AG10803 (cell line): Measurements from ENCODE around the gene SYT2.
"Not testable (repeated sequence)": the region's sequence is repeated elsewhere in the genome, so short reads cannot be mapped to it uniquely, and the experiment has no call there.

Source experiments
- DNase-seq: peaks from one replicate; pipeline ENCODE4 v3.0.0; 2010; ENCODE audit warnings: low read depth
- H3K4me3 ChIP-seq: 2 replicates; pipeline ENCODE4 v1.5.1; 2011; ENCODE audit warnings: mild to moderate bottlenecking, low read length, control low read depth
- TF ChIP-seq, protein P1 (sequence below): conservative IDR thresholded peaks from 2 replicates; pipeline ENCODE4 v1.5.1; 2011; ENCODE audit warnings: mild to moderate bottlenecking, low read length, control low read depth, inconsistent platforms

The SYT2 gene

DNA sequence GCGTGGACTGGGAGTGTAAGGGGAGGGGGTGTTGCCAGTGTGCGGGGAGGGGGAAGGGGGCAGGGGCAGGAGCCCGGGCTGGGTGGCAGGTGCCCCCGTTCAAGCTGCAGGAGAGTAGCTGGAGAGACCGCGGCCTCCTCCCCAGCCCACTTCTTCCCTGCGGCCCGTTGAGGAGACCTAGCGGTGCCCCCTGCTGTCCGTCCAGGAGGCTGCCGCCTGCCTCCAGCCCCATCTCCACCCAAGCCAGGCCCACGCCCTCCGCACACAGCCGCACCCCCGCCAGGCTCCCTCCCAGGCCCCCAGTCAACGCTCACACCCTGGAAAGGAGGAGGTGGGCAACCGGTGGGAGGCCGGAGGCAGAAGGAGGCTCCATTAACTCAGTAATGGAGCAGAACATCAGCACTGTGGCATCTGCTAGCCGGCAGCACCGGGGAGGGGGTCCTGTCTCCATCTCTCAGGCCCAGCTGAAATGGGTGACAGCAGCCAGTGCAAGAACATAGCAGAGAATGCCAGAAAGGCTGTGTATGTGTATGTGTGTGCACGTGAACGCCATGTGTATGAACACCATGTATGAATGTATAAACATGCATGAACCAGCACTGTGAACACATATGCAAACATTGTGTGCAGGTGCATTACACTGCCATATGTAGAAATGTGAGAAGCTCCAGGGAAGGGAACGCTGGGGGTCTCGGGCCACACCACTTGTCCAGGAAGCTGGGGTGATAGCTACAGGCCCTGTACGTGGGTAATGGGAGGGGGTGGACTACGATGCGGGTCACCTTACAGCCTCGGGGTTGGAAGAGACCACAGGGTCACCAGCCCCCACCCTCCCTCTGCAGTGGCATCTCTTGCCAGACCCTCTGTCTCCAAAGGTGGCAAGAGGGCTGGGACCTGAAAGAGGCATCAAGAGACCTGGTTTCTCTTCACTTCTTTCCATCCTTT is 84.6 kb downstream of the SYT2 start:
- TF ChIP-seq, protein P1, sequence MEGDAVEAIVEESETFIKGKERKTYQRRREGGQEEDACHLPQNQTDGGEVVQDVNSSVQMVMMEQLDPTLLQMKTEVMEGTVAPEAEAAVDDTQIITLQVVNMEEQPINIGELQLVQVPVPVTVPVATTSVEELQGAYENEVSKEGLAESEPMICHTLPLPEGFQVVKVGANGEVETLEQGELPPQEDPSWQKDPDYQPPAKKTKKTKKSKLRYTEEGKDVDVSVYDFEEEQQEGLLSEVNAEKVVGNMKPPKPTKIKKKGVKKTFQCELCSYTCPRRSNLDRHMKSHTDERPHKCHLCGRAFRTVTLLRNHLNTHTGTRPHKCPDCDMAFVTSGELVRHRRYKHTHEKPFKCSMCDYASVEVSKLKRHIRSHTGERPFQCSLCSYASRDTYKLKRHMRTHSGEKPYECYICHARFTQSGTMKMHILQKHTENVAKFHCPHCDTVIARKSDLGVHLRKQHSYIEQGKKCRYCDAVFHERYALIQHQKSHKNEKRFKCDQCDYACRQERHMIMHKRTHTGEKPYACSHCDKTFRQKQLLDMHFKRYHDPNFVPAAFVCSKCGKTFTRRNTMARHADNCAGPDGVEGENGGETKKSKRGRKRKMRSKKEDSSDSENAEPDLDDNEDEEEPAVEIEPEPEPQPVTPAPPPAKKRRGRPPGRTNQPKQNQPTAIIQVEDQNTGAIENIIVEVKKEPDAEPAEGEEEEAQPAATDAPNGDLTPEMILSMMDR: peak; percentile 67
- H3K4me3 ChIP-seq: no peak overlapping the region
- peak; percentile 65 for DNase-seq

DNA sequence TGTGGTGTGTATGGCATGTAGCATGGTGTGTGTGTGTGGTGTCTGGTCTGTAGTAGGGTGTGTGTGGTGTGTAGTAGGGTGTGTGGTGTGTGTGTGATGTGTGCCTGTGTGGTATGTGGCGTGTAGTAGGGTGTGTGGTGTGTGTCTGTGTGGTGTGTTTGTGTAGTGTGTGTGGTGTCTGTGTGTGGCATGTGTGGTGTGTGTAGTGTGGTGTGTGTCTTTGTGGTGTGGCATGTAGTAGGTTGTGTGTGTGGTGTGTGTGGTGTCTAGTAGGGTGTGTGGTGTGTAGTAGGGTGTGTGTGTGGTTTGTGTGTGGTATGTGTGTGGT is 85.5 kb downstream of the SYT2 start:
- no peak overlapping the region for H3K4me3 ChIP-seq
- DNase-seq: peak; percentile 1
- TF ChIP-seq, protein P1: no peak

DNA sequence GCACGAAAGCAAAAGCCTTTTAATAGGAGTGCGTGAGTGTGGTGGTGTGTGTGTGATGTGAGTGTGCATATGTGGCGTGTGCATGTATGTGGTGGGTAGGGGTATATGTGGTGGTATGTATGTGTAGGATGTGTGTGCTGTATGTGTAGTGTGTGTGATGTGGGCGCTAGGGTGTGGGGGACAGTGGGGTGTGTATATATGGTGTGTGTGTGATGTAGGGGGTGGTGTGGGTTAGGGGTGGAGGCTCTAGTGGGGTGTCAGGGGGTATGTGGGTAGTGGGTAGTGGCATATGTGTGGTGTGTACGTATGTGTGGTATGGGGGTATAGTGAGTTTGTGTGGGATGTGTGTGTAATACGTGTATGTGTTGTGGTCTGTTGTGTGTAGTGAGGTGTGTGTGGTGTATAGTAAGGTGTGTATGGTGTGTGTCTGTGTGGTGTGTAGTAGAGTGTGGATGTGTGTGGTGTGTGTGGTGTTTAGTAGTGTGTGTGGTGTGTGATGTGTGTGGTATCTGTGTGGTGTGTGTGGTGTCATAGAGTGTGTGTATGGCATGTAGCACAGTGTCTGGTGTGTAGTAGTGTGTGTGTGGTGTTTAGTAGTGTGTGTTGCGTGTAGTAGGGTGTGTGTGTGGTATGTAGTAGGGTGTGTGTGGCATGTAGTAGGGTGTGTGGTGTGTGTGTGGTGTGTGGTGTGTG is 86.0 kb downstream of the SYT2 start:
- TF ChIP-seq, protein P1: no peak
- DNase-seq: no peak
- no peak overlapping the region for H3K4me3 ChIP-seq

DNA sequence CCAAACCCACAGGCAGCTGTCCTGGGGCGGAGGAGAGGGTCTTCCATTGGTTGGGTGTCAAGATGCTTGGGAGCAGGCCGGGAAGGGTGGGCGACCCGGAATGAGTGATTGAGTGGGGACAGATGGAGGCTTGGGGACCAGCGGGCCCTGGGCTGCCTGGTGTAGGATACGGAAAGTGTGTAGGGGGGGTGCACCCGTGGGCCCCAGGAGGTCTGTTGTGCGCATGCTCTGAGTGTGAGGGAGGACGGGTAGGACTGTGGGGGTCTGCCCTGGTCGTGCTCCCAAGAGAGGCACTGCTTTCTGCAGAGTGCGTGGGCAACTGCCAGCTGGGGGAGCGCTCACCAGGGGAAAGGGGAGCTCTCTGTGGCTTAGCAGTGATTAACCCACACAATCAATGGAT is 86.8 kb downstream of the SYT2 start:
- not testable (repeated sequence) for DNase-seq, H3K4me3 ChIP-seq

DNA sequence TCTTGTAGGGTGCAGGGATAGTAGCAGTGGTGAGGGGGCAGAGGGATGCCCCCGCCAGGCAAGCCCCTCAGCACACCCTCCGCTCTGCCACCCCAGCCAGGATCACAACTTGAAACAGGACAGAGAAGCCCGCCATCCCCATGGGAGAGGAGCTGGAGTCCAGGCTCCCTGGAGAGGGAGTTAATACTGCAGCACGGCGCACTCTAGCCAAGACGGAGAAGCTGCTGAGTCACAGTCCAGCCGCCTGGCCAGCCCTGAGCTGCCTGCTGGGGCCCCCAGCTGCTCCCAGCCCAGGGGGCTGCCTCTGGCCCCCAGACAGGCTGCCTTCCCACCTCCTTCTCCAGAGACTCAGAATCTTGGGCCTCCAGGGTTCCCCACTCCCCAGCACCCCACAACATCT is 87.2 kb downstream of the SYT2 start:
- peak; percentile 49 for DNase-seq
- TF ChIP-seq, protein P1: no peak
- H3K4me3 ChIP-seq: no peak overlapping the region

DNA sequence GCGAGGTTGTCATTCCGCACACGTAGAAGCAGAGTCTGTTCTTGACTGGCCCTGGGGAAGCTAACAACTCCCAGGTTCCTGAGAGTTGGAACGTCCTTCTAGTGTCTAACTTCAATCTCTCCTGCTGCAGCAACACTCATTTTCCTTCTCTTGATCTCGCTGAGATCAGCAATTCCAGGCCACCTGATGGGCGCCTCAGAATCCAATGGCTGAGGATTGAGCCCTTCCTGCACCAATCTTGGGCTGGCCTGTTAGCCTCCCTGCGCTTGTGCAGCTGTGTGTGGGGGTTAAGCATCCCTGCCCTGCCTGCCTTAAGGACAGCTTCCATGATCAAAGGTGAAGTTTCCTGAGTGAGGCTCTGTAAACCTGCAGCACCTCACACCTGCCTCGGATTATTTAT is 87.9 kb downstream of the SYT2 start:
- no peak for DNase-seq
- H3K4me3 ChIP-seq: no peak overlapping the region
- TF ChIP-seq, protein P1: no peak

DNA sequence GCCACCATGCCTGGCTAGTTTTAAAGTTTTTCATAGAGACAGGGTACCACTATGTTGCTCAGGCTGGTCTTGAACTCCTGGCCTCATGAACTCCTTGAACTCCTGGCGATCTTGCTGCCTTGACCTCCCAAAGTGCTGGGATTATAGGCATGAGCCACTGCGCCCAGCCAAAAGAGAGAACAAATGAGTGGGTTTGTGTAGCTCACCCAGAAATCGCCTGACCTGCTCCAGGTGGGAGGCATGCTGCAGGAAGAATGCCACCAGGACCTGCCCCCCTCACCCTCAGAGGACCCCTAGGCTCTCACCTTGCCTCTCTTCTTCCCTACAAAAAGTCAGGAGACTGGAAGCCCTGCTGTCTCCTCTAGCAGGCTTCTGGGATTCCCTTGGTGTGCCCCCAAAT is 88.8 kb downstream of the SYT2 start:
- H3K4me3 ChIP-seq: no peak overlapping the region
- TF ChIP-seq, protein P1: no peak
- DNase-seq: no peak

DNA sequence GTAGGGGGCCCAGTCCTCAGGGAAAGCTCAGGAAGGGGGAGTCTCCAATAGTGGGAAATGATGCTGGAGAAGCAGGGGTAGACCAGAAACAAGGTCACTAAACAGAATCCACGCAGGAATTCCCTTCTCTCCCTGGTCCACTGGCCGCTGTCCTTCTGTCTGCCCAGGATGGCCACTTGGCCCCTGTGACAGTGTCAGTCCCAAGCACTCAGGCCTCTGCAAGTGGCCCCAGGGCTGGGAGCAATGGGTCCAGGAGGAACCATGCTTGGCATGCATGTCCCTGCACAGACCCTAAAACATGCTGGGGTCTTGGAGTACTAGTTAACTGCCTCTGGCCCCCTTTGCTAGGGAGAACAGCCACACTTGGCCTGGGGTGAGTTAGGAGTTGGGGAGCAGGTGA is 90.2 kb downstream of the SYT2 start:
- H3K4me3 ChIP-seq, DNase-seq: not testable (repeated sequence)
